Measurements from ENCODE around the gene MRO.

The MRO gene

DNA sequence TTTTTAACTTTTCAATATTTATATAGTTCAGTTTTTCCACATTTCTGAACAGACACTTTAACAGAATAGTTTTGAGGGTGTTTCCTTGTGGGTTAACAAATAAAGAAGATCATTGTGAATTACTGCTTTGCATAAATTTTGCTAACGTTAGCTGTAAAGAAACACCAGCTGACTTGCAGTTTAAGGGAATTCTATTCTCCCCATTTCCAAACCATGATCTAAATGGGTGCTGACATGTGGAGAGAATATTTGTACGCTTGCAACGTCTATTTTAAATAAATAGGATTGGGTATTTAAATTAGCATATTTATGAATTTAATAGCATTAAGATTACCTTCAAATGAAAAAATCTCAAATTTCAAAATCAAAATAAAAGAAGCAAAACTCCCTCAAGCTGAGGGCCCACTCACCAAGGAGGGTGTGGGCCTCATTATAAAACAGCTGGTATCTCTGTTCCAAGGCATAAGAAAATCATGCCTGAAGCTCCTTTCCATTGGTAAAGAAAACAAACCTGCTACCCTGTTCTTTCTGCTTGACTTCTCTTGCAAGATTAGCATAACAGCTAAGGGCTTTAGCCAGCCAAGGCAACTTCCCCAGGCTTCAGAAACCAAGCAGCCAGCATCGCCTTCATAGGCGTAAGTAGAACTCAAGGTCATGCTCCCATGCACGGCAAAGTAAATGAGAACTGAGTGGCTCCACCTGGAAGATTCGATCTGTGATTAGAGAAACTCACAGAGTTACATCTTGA lies 3.2 kb downstream of the MRO start:
- WGBS, 2 experiments (ENCODE audit: insufficient coverage in 2 of 2), result 68 to 82% methylated on average over 3 to 4 of the region's 7 CpGs
- no peak overlapping the region for H3K4me3 ChIP-seq (ENCODE audit: extremely low read depth, insufficient read depth, low read length, poor library complexity, severe bottlenecking)
- H3K36me3 ChIP-seq (ENCODE audit: control insufficient read depth, insufficient read depth, low read length), result no peaks in the 10 kb centered on the region
- no peak overlapping the region for H3K27ac ChIP-seq (ENCODE audit: low read depth, low read length, severe bottlenecking)
- H3K4me1 ChIP-seq (ENCODE audit: control insufficient read depth, insufficient read depth, low read length, poor library complexity, severe bottlenecking), result peaks cover 3% of the 10 kb centered on the region
- H3K9me3 ChIP-seq (ENCODE audit: control insufficient read depth, low read length), result no peaks in the 10 kb centered on the region

DNA sequence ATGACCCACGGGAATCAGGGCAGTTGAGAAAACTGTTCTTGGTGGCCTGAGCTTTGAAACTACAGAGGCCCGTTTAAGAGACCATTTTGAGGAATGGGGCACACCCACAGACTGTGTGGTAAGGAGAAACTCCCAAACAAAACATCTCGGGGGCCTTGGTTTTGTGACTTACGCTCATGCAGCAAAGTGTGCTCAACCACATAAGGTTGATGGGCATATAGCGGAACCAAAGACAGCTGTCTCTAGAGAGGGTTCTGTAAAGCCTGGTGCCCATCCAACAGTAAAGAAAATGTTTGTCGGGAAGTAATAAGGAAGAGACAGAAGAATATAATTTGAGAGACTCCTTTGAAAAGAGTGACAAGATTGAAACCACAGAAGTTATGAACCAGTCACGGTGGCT lies 5.4 kb downstream of the MRO start:
- H3K4me1 ChIP-seq (ENCODE audit: control insufficient read depth, insufficient read depth, low read length, poor library complexity, severe bottlenecking), result no peaks in the 10 kb centered on the region
- H3K9me3 ChIP-seq (ENCODE audit: control insufficient read depth, low read length), result no peaks in the 10 kb centered on the region
- 77 to 78% methylated on average over 7 of the region's 7 CpGs for WGBS, 2 experiments (ENCODE audit: insufficient coverage in 2 of 2)
- no peak overlapping the region for H3K4me3 ChIP-seq (ENCODE audit: extremely low read depth, insufficient read depth, low read length, poor library complexity, severe bottlenecking)
- H3K36me3 ChIP-seq (ENCODE audit: control insufficient read depth, insufficient read depth, low read length), result no peaks in the 10 kb centered on the region
- H3K27ac ChIP-seq (ENCODE audit: low read depth, low read length, severe bottlenecking), result no peak overlapping the region

DNA sequence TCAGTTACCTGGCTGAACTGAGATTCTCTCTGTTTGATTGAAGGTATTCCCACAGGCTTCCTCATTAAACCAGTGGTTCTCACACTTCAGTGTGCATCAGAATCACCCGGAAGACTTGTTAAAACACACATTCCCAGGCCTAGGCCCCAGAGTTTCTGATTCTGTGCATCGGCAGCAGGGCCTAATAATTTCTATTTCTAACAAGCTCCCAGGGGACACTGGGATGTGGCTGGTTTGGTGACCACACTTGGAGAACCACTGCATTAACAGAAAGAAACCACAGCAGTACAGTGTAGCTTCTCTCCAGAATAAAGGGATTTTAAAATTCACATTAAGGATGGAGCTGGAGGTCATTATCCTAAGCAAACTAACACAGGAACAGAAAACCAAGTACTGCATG lies 6.5 kb downstream of the MRO start:
- Histone ChIP-seq H3K4me3 (ENCODE audit: extremely low read depth, insufficient read depth, low read length, poor library complexity, severe bottlenecking) (no peak overlapping the region), H3K27ac (ENCODE audit: low read depth, low read length, severe bottlenecking) (no peak overlapping the region), H3K4me1 (ENCODE audit: control insufficient read depth, insufficient read depth, low read length, poor library complexity, severe bottlenecking) (no peaks in the 10 kb centered on the region), H3K9me3 (ENCODE audit: control insufficient read depth, low read length) (no peaks in the 10 kb centered on the region), H3K36me3 (ENCODE audit: control insufficient read depth, insufficient read depth, low read length) (no peaks in the 10 kb centered on the region)
- WGBS, 2 experiments (ENCODE audit: insufficient coverage in 2 of 2), result 90% methylated on average over 2 of the region's 2 CpGs; no CpG with 5 or more reads in 1 of the 2 experiments

DNA sequence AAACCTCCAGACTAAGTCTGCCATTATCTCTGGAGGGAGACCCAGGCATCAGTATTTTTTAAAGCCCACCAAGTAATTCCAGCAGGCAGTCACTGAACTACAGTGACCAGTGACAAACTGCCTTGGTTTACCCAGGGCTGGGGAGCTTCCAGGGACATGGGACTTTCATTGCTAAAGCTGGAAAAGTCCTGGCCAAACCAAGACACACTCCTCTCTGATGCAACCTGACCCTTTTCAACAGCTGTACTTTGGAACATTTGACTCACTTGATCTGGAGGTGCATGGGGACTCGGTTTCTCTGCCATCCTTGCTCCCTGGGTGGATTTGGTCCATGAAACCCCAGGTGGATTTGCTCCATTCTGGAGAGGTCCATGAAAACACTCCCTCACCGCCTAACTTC lies 7.0 kb downstream of the MRO start:
- 82 to 88% methylated on average over 2 of the region's 2 CpGs for WGBS, 2 experiments (ENCODE audit: insufficient coverage in 2 of 2)
- H3K4me3 ChIP-seq (ENCODE audit: extremely low read depth, insufficient read depth, low read length, poor library complexity, severe bottlenecking), result no peak overlapping the region
- no peaks in the 10 kb centered on the region for H3K36me3 ChIP-seq (ENCODE audit: control insufficient read depth, insufficient read depth, low read length)
- H3K27ac ChIP-seq (ENCODE audit: low read depth, low read length, severe bottlenecking), result no peak overlapping the region
- H3K9me3 ChIP-seq (ENCODE audit: control insufficient read depth, low read length), result no peaks in the 10 kb centered on the region
- no peaks in the 10 kb centered on the region for H3K4me1 ChIP-seq (ENCODE audit: control insufficient read depth, insufficient read depth, low read length, poor library complexity, severe bottlenecking)

DNA sequence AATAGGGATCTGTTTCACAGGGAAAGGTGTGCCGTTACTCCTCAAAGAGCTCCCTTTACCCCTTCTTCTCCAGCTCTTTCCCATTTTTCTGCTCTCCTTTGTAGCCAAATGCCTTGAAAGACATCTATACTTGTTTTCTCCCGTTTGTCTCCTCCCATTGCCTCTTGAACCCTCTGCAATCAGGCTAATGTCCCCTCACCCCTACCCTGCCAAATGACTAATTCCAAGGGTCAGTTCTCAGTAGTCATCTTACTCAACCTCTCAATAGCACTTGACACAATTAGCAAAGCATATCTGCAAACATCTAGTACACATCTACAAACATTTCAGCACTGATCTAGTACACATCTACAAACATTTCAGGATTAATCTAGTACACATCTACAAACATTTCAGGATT lies 12.6 kb downstream of the MRO start:
- Histone ChIP-seq H3K9me3 (ENCODE audit: control insufficient read depth, low read length) (no peaks in the 10 kb centered on the region), H3K4me3 (ENCODE audit: extremely low read depth, insufficient read depth, low read length, poor library complexity, severe bottlenecking) (no peak overlapping the region), H3K36me3 (ENCODE audit: control insufficient read depth, insufficient read depth, low read length) (no peaks in the 10 kb centered on the region), H3K4me1 (ENCODE audit: control insufficient read depth, insufficient read depth, low read length, poor library complexity, severe bottlenecking) (no peaks in the 10 kb centered on the region), H3K27ac (ENCODE audit: low read depth, low read length, severe bottlenecking) (no peak overlapping the region)
- WGBS, 2 experiments (ENCODE audit: insufficient coverage in 2 of 2), result 73 to 90% methylated on average over 2 of the region's 2 CpGs

DNA sequence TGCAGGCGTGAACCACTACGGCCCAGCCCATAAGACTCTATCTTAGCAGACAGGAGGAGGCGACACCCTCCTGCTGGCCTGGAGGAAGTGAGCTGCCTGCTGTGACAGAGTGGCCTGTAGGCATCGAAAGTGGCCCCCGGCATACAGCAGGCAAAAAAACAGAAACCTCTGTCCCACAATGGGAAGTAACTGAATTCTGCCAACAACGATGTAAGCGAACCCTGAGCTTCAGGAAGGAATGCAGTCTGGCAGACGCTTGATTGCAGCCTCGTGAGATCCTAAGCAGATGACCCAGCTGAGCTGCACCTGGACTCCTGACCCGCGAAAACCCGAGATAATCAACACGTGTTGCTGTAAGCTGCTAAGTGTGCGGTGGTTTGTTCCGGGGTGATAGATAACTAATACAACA lies 13.6 kb downstream of the MRO start:
- Histone ChIP-seq H3K27ac (ENCODE audit: low read depth, low read length, severe bottlenecking) (no peak overlapping the region), H3K4me1 (ENCODE audit: control insufficient read depth, insufficient read depth, low read length, poor library complexity, severe bottlenecking) (no peaks in the 10 kb centered on the region), H3K36me3 (ENCODE audit: control insufficient read depth, insufficient read depth, low read length) (no peaks in the 10 kb centered on the region), H3K4me3 (ENCODE audit: extremely low read depth, insufficient read depth, low read length, poor library complexity, severe bottlenecking) (no peak overlapping the region), H3K9me3 (ENCODE audit: control insufficient read depth, low read length) (no peaks in the 10 kb centered on the region)
- 67 to 73% methylated on average over 5 to 9 of the region's 15 CpGs for WGBS, 2 experiments (ENCODE audit: insufficient coverage in 2 of 2)

DNA sequence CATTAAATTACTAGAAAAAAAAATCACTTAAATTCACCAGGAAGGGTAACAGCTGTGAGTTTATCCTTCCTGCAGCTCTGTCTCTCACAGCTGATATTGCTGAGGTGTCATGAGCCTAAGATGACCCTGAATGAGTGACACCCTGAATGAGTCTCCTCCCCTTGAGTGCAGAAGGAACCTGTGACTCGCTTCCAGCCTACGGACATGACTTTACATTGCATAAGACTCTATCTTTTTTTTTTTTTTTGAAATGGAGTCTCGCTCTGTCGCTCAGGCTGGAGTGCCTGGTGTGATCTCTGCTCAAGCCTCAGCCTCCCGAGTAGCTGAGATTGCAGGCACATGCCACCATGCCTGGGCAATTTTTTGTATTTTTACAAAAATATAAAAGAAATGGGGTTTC lies 14.1 kb downstream of the MRO start:
- Histone ChIP-seq H3K4me3 (ENCODE audit: extremely low read depth, insufficient read depth, low read length, poor library complexity, severe bottlenecking) (no peak overlapping the region), H3K27ac (ENCODE audit: low read depth, low read length, severe bottlenecking) (no peak overlapping the region), H3K9me3 (ENCODE audit: control insufficient read depth, low read length) (no peaks in the 10 kb centered on the region), H3K36me3 (ENCODE audit: control insufficient read depth, insufficient read depth, low read length) (no peaks in the 10 kb centered on the region), H3K4me1 (ENCODE audit: control insufficient read depth, insufficient read depth, low read length, poor library complexity, severe bottlenecking) (no peaks in the 10 kb centered on the region)
- WGBS, 2 experiments (ENCODE audit: insufficient coverage in 2 of 2), result 93 to 100% methylated on average over 1 to 4 of the region's 5 CpGs

DNA sequence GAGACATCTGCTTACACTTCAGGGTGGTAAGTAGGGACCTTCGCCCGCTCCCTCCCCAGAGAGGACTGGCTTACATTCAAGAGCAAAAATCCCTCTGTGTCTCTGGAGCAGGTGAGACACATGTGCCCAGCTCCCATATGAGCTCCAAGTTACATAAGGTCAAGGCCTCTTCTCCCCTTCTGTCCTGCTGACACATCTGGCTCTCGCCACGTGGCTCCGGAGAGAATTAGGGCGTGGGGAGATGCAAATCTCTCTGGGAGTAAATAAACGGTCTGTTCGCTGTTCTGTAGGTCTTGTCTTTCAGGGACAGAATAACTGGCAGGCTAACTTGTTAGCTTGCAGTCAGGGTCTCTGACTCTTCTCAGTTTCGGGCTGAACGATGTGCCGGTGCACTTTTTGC lies 16.2 kb downstream of the MRO start:
- WGBS, 2 experiments (ENCODE audit: insufficient coverage in 2 of 2), result 90 to 93% methylated on average over 8 to 9 of the region's 11 CpGs

DNA sequence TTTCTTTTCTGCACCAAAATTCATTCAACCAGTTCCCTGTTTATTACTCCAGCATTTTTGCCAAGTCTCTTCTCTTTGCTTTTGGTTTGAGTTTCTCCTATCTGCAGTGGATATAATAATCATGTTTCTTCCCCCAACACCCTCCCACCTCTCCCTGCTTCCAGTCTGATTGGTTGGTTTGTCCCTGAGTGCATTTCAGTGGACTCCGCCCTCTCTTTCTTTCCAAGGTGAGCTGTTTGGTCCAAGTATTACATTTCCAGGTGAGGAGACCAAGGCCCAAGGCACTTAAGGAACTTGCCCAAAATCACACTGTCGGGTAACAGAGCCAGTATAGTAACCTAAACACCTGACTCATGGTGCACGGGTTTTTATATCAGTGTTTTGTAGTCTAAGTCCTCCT lies 17.7 kb downstream of the MRO start:
- H3K9me3 ChIP-seq (ENCODE audit: control insufficient read depth, low read length), result no peaks in the 10 kb centered on the region
- H3K36me3 ChIP-seq (ENCODE audit: control insufficient read depth, insufficient read depth, low read length), result no peaks in the 10 kb centered on the region
- no peak overlapping the region for H3K27ac ChIP-seq (ENCODE audit: low read depth, low read length, severe bottlenecking)
- 100% methylated on average over 1 to 2 of the region's 3 CpGs for WGBS, 2 experiments (ENCODE audit: insufficient coverage in 2 of 2)
- no peak overlapping the region for H3K4me3 ChIP-seq (ENCODE audit: extremely low read depth, insufficient read depth, low read length, poor library complexity, severe bottlenecking)
- H3K4me1 ChIP-seq (ENCODE audit: control insufficient read depth, insufficient read depth, low read length, poor library complexity, severe bottlenecking), result no peaks in the 10 kb centered on the region

More for the DNA sequence above, 16.2 kb downstream of the MRO start:
- no peaks in the 10 kb centered on the region for H3K4me1 ChIP-seq (ENCODE audit: control insufficient read depth, insufficient read depth, low read length, poor library complexity, severe bottlenecking)
- no peaks in the 10 kb centered on the region for H3K36me3 ChIP-seq (ENCODE audit: control insufficient read depth, insufficient read depth, low read length)
- no peak overlapping the region for H3K4me3 ChIP-seq (ENCODE audit: extremely low read depth, insufficient read depth, low read length, poor library complexity, severe bottlenecking)
- H3K9me3 ChIP-seq (ENCODE audit: control insufficient read depth, low read length), result no peaks in the 10 kb centered on the region
- no peak overlapping the region for H3K27ac ChIP-seq (ENCODE audit: low read depth, low read length, severe bottlenecking)

DNA sequence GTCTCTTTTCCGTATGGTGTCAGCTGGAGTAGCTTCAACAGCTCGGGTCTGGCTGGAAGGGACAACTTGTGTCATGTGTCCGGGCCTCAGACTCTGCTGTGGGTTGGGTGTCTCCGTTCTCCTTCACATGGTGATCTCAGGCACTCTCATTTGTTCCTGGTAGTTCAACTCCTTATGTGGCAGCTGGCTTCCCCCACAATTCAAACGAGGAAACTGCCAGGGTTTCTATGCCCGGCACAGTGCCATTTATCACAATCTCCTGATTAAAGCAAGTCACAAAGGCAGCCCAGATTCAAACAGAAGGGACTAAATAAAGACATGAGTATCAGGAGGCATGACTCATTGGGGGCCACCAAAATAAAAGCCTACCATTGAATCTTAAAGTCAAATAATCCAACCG lies 22.7 kb downstream of the MRO start:
- H3K27ac ChIP-seq (ENCODE audit: low read depth, low read length, severe bottlenecking), result no peak overlapping the region
- H3K9me3 ChIP-seq (ENCODE audit: control insufficient read depth, low read length), result no peaks in the 10 kb centered on the region
- H3K36me3 ChIP-seq (ENCODE audit: control insufficient read depth, insufficient read depth, low read length), result no peaks in the 10 kb centered on the region
- H3K4me1 ChIP-seq (ENCODE audit: control insufficient read depth, insufficient read depth, low read length, poor library complexity, severe bottlenecking), result no peaks in the 10 kb centered on the region
- 87 to 93% methylated on average over 5 to 7 of the region's 7 CpGs for WGBS, 2 experiments (ENCODE audit: insufficient coverage in 2 of 2)
- no peak overlapping the region for H3K4me3 ChIP-seq (ENCODE audit: extremely low read depth, insufficient read depth, low read length, poor library complexity, severe bottlenecking)

DNA sequence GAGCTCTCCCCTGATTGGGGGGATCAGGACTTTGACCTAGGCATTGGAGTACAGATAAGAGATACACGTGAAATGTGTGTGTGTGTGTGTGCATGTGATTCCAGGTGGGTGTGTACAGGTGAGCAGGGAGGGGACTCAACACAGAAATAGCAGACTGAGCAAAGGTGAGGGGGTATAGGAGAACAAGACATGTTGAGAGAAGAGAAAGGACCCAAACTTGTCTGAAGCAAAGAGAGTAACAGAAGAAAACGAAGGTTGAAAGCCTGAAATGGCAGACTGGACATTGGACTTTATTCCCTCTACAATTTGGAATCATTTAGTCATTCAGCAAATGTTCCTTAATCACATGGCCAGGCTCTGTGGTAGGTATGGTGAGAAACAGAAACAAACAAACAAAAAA lies 23.3 kb downstream of the MRO start:
- Histone ChIP-seq H3K4me3 (ENCODE audit: extremely low read depth, insufficient read depth, low read length, poor library complexity, severe bottlenecking) (no peak overlapping the region), H3K27ac (ENCODE audit: low read depth, low read length, severe bottlenecking) (no peak overlapping the region), H3K4me1 (ENCODE audit: control insufficient read depth, insufficient read depth, low read length, poor library complexity, severe bottlenecking) (no peaks in the 10 kb centered on the region), H3K9me3 (ENCODE audit: control insufficient read depth, low read length) (no peaks in the 10 kb centered on the region), H3K36me3 (ENCODE audit: control insufficient read depth, insufficient read depth, low read length) (no peaks in the 10 kb centered on the region)
- WGBS, 2 experiments (ENCODE audit: insufficient coverage in 2 of 2), result 88 to 91% methylated on average over 1 of the region's 2 CpGs
